Pulmonary artery endothelial cell (primary cell): Measurements from ENCODE around the gene TNPO3. TPM values are rescaled to one million over a fixed set of nuclear protein-coding genes. Genes with fewer than 3 reads are reported as not detected.
"Not testable (repeated sequence)": the region's sequence is repeated elsewhere in the genome, so short reads cannot be mapped to it uniquely, and the experiment has no call there.

Source experiments
- DNase-seq: peaks from one replicate; pipeline ENCODE4 v3.0.0-alpha.2; 2011; ENCODE audit warnings: low read depth, low spot score
- total RNA-seq: library from RNA; depleted of rRNA; stranded (reverse); fragments of >200 nt; gene quantifications from 2 replicates; pipeline ENCODE4 v1.2.3, GENCODE V29; 2014

Gene TNPO3
- total RNA-seq, 1 donor from 2014 or later: 78.1 TPM

DNA sequence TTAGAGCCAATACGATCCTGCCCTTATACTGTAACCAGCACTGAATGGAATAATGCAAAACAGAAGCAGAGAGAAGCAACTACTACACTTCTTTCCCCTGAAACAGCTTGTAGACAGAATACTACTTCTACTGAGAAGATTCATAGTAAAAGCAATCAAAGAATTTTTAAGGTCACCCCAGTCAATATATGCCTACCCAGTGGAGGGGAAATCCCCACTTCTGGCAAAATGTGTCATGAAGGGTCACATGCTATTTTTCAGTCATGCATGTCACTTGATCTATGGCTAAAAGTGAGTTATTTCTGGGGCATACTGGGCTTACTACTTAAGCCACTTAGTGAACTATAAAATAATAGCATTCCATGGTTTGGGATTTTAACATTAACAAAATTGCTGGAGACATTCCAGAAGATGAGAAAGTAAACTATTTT lies 91.6 kb downstream of the TNPO3 start:
- DNase-seq: no peak

DNA sequence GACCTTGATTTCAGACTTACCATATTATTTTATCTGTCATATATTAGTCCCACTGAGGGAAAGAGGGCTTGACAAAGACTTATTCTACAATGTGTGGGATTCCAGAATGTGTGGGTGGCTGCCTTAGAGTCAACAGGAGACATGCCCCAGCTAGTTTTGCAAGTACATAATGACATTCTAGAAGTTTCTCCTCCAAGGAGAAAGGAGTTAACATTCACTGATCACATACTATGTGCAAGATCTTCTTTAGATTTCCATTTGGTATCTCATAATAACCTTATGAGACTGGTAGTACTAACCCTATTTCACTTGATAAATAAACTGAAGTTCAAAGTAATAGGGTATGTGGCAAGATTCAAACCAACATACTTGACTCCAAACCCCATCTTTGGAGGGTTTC lies 92.0 kb downstream of the TNPO3 start:
- no peak for DNase-seq

DNA sequence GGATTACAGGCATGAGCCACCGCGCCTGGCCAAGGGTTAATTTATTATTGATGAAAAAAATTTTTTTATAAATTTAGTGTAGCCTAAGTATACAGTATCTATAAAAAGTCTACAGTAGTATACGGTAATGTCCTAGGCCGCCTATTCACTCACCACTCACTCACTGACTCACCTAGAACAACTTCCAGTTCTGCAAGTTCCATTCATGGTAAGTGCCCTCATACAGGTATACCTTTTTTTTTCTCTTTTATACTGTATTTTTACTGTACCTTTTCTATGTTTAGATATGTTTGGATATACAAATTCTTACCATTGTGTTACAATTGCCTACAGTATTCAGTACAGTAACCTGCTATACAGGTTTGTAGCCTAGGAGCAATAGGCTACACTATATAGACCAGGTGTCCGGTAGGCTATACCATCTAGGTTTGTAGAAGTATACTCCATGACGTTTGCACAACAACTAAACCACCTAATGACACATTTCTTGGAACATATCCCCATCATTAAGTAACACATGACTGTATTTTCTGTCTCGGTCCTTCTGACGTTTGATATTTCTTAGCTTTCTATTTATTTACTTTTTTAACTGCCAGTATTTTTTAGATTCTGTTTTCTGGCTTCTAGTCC lies 93.8 kb downstream of the TNPO3 start:
- DNase-seq: no peak

DNA sequence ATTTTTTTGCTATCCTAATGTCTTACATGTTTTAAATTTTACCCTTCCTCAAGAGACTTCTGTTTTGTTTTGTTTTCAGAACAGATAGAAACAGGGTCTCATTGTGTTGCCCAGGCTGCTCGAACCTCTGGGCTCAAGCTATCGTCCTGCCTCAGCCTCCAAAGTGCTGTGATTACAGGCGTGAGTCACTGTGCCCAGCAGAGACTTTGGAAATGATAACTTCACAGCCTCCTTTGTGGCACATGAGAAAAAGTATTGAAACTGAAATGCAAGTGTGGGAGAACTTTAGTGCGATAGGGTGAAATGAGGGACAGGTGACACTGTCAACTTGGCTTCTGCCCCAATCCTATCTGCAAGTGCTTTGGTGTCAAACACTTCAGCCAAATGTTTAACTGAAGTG lies 95.6 kb downstream of the TNPO3 start:
- DNase-seq: no peak

DNA sequence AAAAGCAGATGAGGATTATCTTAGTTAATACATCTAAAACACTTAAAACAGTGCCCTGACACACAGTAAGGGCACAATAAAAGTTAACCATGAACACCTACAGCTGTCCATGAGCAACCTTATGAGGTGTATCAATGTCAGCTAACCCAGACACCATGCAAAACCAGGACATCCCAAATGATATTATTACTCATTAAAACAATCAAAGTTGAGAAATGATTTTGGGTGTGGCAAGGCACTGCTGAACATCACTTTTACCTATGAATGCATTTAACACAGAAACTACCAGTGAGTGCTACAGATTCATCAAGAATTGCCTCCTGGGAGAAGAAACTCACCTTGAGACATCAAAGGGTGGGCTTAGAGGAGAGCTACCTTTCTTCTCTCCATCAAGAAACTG lies 98.9 kb downstream of the TNPO3 start:
- DNase-seq: no peak

DNA sequence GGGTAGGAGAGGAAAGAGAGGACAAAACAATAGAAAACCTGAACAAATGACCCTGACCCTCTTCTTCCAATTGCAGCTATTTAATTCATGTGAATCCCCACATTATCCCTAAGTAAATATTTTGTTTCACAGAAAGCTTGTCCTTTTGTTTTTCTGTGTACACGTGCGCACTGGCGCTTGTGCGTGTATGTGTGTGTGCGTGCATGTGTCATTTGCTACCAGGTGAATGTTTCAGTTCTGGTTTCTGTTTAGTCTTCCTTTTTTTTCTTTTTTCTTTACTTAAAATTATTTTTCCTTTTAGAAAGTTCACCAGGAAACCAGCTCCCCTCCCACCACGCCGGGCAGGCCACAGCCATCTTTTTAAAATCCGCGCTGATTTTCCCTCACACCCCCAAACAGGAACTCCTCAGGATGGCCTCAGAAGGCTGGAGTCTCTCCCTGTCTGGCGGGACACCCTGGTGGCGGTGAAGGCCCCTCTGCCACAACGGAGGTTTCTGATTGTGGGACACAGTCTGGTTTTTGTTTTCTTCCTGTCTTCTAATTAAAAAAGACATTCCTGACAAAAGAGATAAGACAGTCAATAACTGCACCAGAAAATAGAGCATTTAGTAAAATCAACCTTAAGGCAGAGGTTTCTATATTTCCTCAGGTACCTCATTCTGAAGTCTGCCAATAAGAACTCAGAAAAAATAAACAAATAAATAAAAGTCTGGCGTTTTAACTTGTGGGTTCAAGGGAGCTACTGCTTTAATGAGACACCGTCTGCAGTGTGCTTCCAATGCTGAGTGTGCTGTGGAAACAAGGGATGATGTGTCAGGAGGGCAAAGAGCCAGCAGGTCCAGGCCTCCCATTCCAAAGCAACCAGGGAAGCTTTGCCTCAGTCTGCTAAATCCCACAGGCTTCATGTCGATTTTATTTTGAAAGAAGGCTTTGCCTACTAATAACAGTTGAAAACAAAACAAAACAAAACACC lies 99.8 kb downstream of the TNPO3 start:
- DNase-seq: no peak

DNA sequence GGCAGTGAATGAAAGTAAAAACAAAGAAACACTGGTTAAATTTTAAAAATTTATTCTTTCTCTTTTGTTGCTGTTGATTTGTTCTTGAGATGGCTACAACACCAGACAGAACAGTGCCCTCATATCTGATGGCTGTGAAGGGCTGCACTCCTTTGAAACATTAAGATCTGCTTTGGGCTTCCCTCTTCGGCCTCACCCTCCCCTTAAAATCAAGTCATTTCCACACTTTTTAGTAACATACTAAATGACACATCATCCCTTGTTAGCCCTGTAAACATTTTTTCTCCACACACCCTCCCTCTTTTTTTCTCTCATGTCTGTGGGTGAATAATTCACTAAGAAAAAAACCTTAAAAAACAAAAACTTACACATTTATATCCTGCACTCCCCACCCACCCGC lies 100.8 kb downstream of the TNPO3 start:
- DNase-seq: no peak

DNA sequence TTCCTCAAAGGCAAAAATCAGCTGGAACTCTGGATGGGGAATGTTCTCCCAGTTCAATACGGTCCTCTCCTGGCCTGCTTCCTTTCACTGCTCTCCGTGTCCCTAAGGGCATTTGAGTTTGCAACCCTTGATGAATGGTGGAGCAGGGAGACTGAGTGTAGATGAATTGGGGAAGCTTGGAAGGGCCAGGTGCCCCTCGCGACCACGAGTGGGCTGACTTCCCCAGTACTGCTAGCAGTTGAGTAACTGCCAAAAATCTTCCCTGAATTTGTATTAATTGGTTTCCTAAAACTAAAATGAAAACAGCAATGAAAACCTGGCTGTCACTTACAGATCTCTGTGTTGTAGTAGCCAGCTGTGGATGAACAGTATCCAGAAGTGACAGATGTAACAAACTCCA lies 103.6 kb downstream of the TNPO3 start:
- DNase-seq: no peak

DNA sequence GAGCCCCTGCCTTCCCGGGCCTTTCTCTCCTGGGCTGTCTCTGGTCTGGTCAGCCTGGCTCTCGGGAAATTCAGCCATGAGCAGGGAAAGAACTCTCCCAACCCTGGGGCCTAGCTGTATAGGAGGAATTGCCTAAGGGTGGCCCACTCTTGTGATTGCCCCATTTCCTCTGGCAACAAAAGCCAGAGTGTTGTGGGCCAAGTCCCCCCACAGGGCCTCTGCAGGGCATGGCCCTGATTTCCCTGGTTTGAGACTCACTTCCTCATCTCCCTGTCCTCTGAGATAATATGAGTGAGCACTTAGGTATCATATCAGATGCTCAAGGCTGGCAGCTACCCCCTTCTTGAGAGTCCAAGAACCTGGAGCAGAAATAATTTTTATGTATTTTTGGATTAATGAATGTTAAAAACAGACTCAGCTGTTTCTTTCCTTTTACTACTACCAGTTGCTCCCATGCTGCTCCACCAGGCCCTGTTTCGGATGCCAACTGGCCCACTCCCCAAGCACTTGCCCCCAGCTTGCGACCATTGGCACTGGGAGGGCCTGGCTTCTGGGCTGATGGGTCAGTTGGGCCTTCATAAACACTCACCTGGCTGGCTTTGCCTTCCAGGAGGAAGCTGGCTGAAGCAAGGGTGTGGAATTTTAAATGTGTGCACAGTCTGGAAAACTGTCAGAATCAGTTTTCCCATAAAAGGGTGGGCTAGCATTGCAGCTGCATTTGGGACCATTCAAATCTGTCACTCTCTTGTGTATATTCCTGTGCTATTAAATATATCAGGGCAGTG lies 105.7 kb downstream of the TNPO3 start:
- no peak for DNase-seq

DNA sequence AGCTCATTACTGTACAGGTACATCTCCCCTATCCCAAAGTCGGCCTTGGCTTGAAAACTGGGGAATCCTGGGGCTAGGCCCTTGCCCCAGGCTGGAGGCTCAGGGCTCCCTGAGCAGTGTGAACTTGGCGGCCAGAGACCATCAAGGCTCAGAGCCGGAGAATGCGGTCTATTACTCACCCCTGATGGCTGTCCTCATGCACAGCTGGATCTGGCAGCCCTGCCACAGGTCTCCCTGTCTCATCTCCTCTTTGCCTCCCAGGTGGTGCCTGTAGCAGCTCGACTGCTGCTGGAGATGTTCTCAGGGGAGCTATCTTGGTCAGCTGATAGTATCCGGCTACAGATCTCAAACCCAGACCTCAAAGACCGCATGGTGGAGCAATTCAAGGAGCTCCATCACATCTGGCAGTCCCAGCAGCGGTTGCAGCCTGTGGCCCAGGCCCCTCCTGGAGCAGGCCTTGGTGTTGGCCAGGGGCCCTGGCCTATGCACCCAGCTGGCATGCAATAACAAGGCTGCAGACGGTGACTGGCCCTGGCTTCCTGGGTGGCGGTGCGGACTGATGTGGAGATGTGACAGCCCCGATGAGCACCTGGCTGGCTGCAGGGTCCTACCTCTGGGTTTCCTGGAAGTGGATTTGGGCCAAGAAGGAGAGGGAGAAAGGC lies 106.5 kb downstream of the TNPO3 start:
- no peak for DNase-seq

DNA sequence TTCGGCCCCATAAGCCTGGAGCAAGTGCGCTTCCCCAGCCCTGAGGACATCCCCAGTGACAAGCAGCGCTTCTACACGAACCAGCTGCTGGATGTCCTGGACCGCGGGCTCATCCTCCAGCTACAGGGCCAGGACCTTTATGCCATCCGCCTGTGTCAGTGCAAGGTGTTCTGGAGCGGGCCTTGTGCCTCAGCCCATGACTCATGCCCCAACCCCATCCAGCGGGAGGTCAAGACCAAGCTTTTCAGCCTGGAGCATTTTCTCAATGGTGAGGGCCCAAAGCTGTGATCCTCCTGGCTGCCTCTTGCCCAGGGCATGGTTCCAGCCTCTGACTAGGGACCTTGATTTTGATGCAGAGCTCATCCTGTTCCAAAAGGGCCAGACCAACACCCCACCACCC lies 107.1 kb downstream of the TNPO3 start:
- DNase-seq: no peak

DNA sequence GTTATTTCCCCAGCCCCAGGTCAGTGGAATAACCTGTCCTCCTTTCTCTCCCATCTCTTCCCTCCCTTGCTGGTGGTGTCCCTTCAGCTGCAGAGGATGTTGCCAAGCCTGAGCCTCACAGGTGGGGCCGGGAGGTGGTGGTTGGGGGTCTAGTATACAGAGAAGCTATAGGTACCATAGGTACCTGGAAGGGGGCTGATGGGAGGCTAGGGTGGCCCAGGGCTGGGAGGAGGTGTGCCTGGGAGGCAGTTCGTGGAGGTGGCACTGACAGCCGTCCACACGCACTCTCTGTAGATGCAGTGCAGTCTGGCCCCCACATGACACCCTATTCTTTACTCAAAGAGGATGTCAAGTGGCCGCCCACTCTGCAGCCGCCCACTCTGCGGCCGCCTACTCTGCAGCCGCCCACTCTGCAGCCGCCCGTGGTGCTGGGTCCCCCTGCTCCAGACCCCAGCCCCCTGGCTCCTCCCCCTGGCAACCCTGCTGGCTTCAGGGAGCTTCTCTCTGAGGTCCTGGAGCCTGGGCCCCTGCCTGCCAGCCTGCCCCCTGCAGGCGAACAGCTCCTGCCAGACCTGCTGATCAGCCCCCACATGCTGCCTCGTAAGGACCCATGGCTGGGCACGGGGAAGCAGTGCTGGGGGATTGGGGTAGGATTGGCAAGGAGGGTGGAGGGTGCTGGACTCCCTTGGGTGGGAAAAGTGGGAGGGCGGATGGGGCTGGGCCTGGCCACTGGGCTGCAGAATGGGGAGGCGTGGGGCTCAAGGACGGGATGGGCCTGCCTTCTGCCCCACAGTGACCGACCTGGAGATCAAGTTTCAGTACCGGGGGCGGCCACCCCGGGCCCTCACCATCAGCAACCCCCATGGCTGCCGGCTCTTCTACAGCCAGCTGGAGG lies 107.7 kb downstream of the TNPO3 start:
- no peak for DNase-seq

DNA sequence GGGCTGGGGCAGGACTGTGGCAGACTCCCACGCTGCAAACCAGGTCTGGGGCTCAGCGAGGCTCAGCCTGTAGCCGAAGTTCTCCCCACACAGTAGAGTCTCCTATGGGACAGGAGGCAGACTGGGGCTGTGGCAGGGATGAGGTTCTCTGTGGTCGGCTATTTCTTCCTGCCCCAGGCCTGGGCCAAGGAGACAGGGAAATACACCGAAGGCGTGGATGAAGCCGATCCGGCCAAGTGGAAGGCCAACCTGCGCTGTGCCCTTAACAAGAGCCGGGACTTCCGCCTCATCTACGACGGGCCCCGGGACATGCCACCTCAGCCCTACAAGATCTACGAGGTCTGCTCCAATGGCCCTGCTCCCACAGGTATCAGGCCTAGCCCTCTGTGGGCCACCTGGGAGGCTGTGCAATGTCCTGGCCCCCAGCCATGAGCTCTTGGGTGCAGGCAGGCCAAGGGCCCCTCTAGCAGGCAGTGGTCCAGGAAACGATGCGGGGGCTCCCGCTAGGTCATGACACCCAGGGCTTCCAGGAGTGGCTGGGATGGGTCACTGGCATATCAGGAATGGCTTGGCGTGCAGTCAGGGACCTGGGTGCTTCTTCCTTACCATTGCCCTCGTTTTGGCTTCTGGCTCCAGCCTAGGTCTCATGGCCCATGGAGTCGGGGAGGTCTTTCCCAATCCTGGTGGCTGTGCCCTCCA lies 109.1 kb downstream of the TNPO3 start:
- no peak for DNase-seq

DNA sequence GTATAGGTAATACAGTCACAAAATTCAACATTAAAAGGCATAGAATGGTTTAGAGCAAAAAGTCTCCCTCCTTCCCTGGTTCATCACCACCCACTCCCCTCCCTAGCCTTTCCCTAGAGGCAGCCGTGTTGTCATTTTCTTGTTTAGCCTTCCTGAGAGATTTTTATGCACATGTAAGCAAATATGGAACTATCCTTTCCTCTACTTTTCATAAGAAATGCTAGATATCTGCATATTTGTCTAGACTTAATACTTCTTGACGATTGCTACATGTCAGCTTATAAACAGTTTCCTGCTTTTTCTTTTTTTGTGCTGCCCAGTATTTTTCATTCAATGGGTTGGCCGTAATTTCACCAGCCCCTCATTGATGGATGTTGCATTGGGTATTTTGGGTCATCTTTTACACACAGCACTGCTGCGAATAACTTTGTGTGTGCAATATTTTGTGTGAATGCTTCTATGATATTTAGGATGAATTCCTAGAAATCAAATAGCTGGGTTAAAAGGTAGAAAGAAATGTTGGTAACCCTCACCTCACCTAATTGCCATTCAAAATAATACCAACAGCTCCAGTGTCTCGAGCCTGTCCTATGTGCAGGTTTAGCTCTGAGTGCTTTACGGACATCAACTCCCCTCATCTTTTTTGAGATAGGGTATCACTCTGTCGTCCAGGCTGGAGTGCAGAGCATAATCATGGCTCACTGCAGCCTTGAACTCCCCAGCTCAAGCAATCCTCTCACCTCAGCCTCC lies 110.2 kb downstream of the TNPO3 start:
- no peak for DNase-seq

DNA sequence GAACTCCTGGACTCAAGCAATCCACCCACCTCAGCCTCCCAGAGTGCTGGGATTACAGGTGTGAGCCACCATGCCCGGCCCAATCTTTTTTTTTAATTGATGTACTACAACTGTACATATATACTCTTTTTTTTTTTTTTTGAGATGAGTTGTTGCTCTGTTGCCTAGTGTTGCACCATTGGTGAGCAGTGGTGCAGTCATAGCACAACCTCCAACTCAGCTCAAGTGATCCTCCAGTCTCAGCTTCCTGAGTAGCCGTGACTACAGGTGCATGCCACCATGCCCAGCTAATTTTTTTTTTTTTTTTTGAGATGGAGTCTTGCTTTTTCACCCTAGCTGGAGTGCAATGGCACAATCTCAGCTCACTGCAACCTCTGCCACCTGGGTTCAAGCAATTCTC lies 111.7 kb downstream of the TNPO3 start:
- not testable (repeated sequence) for DNase-seq

DNA sequence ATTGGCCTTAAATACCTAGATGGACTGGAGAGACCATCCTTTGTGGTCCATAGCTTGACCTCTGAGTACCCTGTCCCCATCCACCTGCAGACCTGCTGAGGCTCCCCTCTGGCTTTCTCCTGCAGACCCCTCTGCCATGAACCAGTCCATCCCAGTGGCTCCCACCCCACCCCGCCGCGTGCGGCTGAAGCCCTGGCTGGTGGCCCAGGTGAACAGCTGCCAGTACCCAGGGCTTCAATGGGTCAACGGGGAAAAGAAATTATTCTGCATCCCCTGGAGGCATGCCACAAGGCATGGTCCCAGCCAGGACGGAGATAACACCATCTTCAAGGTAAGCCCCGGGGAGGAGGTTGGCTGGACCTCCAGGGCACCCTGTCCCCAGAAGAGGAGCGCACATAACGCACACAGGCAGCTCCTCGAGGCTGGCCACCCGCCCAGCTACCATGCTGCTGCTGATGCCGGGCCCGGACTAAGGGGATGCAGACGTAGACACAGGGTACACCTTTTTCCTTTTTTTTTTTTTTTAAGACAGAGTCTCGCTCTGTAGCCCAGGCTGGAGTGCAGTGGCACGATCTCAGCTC lies 112.9 kb downstream of the TNPO3 start:
- DNase-seq: no peak

DNA sequence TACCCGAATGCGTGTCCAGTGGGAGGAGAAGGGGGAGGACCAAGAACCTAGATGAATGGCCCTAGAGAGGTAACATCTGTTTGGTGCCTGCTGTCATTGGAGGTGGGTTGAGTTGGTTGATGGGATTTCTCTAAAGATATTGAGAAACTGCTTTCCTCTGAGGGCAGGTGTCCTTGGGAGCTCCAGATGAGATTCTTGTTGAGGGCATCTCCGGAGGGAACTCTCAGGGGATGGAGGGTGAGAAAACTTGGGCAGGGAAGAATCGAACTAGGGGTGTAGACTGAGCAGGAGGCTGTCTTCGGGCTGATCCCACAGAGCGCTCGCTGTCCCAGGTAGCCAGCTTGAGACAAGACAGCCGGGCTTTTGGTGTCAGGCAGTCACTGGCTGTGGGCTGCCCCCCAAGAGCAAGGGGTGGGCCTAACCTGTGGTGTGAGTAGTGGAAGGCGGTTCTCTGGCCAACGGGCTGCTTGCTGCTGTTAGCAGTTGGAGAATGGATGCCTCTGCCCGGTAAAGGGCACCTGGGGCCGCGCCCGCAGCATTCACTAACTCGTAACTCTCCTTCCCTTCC lies 113.5 kb downstream of the TNPO3 start:
- DNase-seq: no peak
